Central memory CD8-positive, alpha-beta T cell (primary cell): ENCODE measurements around the gene H6PD.

Source experiments
- ATAC-seq: fragments of 150-1000 bp; cut with Tn5 transposase; replicated peaks from 2 replicates; pipeline ENCODE4 v1.10.0; 2022; ENCODE audit warnings: mild to moderate bottlenecking, moderate FRiP score, moderate number of reproducible peaks; ENCODE audit not compliant: poor library complexity, severe bottlenecking; ENCODE audit errors: extremely low read depth
- DNase-seq, 2 donors: peaks; one replicate each; pipeline ENCODE4 v3.0.0; 2021; ENCODE audit warnings: low spot score in 2 of 2
- H3K27ac Mint-ChIP-seq: one replicate; pipeline ENCODE4 v1.8.0; 2022; ENCODE audit warnings: low read depth, mild to moderate bottlenecking, moderate library complexity, mixed read lengths
- H3K27me3 Mint-ChIP-seq: one replicate; pipeline ENCODE4 v1.8.0; 2022; ENCODE audit warnings: mixed read lengths
- H3K36me3 Mint-ChIP-seq: one replicate; pipeline ENCODE4 v1.8.0; 2022; ENCODE audit warnings: mild to moderate bottlenecking, moderate library complexity, mixed read lengths; ENCODE audit not compliant: insufficient read depth
- H3K4me1 Mint-ChIP-seq: one replicate; pipeline ENCODE4 v1.8.0; 2022; ENCODE audit warnings: mixed read lengths
- H3K4me3 Mint-ChIP-seq: one replicate; pipeline ENCODE4 v1.8.0; 2022; ENCODE audit warnings: mild to moderate bottlenecking, moderate library complexity, mixed read lengths
- H3K9me3 Mint-ChIP-seq: one replicate; pipeline ENCODE4 v1.8.0; 2022; ENCODE audit warnings: mixed read lengths

Gene H6PD

GRCh38 chr1:9269721-9270120 is 35.1 kb downstream of the H6PD start:
- Mint-ChIP-seq H3K9me3 (no peaks in the 10 kb centered on the region), H3K4me3 (no peak overlapping the region), H3K27ac (no peak overlapping the region), H3K36me3 (peaks cover 5% of the 10 kb centered on the region), H3K27me3 (no peaks in the 10 kb centered on the region), H3K4me1 (peaks cover 6% of the 10 kb centered on the region)
- no peak for DNase-seq
- ATAC-seq = no peak

DNA sequence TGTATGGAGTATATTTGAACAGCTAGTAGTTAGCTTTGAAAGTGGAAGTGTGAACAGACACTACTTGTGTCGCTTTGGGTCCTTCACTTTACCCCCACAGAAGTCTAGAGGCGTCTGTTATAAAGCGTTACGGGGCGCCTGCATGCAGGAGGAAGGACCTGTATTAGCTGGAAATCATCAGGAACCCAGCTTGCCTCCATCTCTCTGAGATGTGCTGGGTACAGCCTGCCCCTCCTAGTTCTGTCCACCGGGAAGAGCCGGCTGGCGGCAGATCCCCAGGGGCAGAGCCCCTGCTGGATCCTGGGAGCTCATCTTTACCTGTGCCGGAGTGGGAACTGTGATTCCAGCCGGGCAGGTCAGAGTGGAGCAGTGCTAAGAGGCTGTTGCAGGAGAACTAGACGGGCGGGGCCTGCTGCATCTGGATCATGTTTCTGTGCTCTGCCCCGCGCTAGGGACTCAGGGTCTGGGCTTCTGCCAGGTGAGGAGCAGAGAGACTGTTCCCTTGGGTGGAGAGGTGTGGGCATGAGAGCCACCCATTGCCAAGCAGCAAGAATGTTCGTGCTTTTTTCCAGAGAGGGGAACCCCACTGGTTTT is 35.8 kb downstream of the H6PD start:
- Mint-ChIP-seq H3K36me3 (peaks cover 3% of the 10 kb centered on the region), H3K9me3 (no peaks in the 10 kb centered on the region), H3K4me1 (peaks cover 10% of the 10 kb centered on the region), H3K4me3 (no peak overlapping the region), H3K27ac (no peak overlapping the region), H3K27me3 (no peaks in the 10 kb centered on the region)
- DNase-seq (no peak), ATAC-seq (no peak)

DNA sequence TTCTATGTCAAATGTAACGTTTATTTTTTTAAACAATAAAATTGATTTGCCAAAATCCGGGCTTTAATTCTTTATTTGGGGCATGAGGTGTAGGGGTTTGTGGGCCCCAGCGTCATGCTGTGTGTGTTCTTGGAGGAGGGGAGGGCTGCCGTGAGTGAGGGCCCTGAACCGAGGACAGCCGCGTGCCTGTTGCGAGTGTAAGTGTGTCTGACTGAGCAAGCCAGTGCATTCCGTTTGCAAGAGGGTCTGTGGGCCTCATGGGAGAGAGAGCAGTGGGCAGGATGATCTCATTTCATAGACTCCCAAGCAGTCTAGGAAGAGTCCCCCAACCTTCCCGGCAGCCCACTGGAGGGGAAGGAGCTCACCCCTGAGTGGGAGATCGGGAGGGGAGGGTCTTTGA is 36.7 kb downstream of the H6PD start:
- Mint-ChIP-seq H3K4me1 (peaks cover 19% of the 10 kb centered on the region), H3K27me3 (no peaks in the 10 kb centered on the region)
- no peak for ATAC-seq

GRCh38 chr1:9271861-9272595 is 37.5 kb downstream of the H6PD start:
- Mint-ChIP-seq H3K27me3 (no peaks in the 10 kb centered on the region), H3K9me3 (no peaks in the 10 kb centered on the region), H3K4me3 (no peak overlapping the region), H3K27ac (no peak overlapping the region), H3K36me3 (no peaks in the 10 kb centered on the region), H3K4me1 (peaks cover 17% of the 10 kb centered on the region)
- DNase-seq = no peak
- ATAC-seq = no peak

More for the DNA sequence above, 36.7 kb downstream of the H6PD start:
- no peak for DNase-seq
- H3K27ac Mint-ChIP-seq = no peak overlapping the region
- no peaks in the 10 kb centered on the region for H3K9me3 Mint-ChIP-seq
- peaks cover 3% of the 10 kb centered on the region for H3K36me3 Mint-ChIP-seq
- H3K4me3 Mint-ChIP-seq = no peak overlapping the region

GRCh38 chr1:9273177-9273576 is 38.6 kb downstream of the H6PD start:
- no peaks in the 10 kb centered on the region for H3K27me3 Mint-ChIP-seq
- H3K9me3 Mint-ChIP-seq = no peaks in the 10 kb centered on the region
- ATAC-seq = no peak
- H3K27ac Mint-ChIP-seq = no peak overlapping the region
- no peak overlapping the region for H3K4me3 Mint-ChIP-seq
- no peaks in the 10 kb centered on the region for H3K36me3 Mint-ChIP-seq
- H3K4me1 Mint-ChIP-seq = peaks cover 13% of the 10 kb centered on the region
- no peak for DNase-seq

DNA sequence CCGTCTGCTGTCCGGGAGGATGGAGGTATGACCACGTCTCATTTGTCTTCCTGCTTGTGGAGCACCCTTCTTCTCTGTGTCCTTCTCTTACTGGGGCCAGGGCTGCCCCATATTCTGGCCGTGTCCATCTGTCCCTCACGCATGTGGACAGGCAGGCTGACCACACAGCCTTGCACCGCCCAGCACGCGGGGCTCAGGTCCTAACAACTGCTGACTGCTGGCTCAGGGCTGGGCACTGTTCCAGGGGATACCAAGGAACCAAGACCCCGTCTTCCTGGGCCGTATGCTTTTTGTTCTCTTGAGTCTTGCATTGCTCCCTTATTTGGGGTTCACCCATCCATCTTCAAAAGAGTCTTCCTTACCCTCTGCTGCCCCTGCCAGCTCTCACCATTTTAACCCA is 40.6 kb downstream of the H6PD start:
- Mint-ChIP-seq H3K9me3 (no peaks in the 10 kb centered on the region), H3K27me3 (peaks cover 8% of the 10 kb centered on the region), H3K36me3 (no peaks in the 10 kb centered on the region), H3K4me1 (peaks cover 18% of the 10 kb centered on the region), H3K27ac (peak overlapping the region; percentile 6), H3K4me3 (peak overlapping the region; percentile 17)
- ATAC-seq (no peak), DNase-seq (no peak)

DNA sequence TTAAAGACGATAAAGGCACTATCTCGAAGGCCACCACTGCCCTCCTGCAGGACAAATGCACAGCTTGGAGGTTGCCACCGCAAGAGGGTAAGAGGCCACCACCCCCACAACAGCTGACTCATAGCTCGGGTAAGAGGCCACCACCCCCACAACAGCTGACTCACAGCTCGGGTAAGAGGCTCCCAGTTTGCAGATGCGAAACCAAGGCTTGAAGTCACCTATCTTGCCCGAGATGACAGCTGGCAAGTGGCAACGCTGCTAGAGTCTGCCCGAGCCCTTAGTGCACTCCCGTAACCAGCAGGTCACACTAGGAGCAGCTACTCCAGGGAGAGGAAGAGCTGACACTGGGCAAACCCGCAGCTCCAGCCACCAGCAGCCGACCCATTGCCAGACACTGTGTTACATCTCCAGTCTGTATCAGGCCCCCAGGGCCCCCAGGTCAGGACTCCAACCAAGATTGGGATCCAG is 41.0 kb downstream of the H6PD start:
- peak in 1 of 2 donors; percentile 52 for DNase-seq
- Mint-ChIP-seq H3K27ac (peak overlapping the region; percentile 6), H3K27me3 (peaks cover 8% of the 10 kb centered on the region), H3K4me1 (peaks cover 22% of the 10 kb centered on the region), H3K9me3 (no peaks in the 10 kb centered on the region), H3K36me3 (no peaks in the 10 kb centered on the region), H3K4me3 (peak overlapping the region; percentile 17)
- ATAC-seq = peak; percentile 95

GRCh38 chr1:9278116-9278515 is 43.5 kb downstream of the H6PD start:
- no peak overlapping the region for H3K27ac Mint-ChIP-seq
- no peak for DNase-seq
- H3K9me3 Mint-ChIP-seq = no peaks in the 10 kb centered on the region
- peaks cover 37% of the 10 kb centered on the region for H3K4me1 Mint-ChIP-seq
- peaks cover 8% of the 10 kb centered on the region for H3K27me3 Mint-ChIP-seq
- peaks cover 2% of the 10 kb centered on the region for H3K36me3 Mint-ChIP-seq
- H3K4me3 Mint-ChIP-seq = no peak overlapping the region
- no peak for ATAC-seq

DNA sequence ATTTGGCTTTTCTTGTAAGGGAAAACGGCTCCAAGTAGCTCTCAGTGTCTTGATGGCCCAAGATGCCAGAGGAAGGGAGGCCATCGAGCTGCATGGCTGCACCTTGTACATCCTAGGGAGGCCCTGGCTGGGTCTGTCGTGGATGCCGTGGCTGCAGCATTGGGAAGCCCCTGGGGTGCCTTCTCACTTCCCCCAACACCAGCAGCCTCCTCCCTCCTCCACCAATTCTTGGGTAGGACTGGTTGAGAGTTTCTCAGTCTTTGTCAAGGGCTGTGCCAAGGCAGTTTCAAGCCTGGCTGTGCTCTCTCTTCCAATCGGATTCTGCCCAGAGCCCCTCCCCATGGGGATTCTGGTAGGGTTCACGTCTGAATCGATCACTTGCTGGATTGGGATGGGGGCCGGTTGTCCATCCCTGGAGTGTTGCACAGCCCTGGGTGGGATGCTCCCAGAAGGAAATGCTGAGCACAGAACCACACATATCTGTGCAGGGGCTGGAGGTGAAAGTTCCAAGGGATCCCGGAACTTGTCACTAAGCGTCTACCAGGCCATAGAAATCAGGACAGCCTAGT is 44.1 kb downstream of the H6PD start:
- H3K9me3 Mint-ChIP-seq = no peaks in the 10 kb centered on the region
- H3K27ac Mint-ChIP-seq = no peak overlapping the region
- peaks cover 2% of the 10 kb centered on the region for H3K36me3 Mint-ChIP-seq
- H3K4me3 Mint-ChIP-seq = no peak overlapping the region
- peaks cover 8% of the 10 kb centered on the region for H3K27me3 Mint-ChIP-seq
- peaks cover 43% of the 10 kb centered on the region for H3K4me1 Mint-ChIP-seq
- ATAC-seq (no peak), DNase-seq (no peak)

DNA sequence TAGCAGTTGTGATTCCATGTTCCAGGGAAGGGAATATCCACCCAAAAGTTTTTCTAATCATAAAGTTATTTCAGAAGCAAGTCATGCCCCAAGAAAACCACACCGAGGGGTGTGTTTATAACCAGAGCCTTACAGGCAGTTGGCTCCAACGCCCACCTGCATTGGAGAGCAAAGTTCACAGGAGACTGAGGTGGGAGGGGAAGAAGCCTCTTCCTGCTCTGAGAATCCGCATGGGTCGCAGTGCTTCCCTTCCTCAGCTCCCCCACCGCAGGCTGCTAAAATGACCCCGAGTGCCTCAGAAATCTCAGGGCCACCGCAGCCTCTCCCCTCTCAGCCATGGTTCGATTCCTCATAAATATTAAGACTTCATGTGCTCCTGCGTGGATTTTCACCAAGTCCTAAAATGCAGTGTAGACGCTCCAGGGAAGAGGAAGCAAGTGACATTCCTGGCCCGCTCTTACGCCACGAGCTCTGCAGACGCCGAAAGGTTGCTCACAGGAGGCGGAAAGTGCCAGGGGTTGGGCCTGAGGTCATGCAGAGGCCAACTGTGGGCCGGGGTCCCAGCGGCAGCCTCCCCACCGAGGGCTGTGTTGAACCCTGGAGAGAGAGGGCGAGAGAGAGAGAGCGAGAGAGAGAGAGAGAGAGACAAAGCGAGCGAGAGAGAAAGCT is 44.7 kb downstream of the H6PD start:
- no peak overlapping the region for H3K27ac Mint-ChIP-seq
- no peaks in the 10 kb centered on the region for H3K9me3 Mint-ChIP-seq
- no peak overlapping the region for H3K4me3 Mint-ChIP-seq
- DNase-seq (no peak), ATAC-seq (no peak)
- H3K36me3 Mint-ChIP-seq = peaks cover 2% of the 10 kb centered on the region
- H3K4me1 Mint-ChIP-seq = peaks cover 49% of the 10 kb centered on the region
- H3K27me3 Mint-ChIP-seq = peaks cover 8% of the 10 kb centered on the region

GRCh38 chr1:9280015-9280860 is 45.7 kb downstream of the H6PD start:
- H3K4me1 Mint-ChIP-seq = peaks cover 54% of the 10 kb centered on the region
- ATAC-seq (no peak), DNase-seq (no peak)
- H3K36me3 Mint-ChIP-seq = peaks cover 2% of the 10 kb centered on the region
- peaks cover 8% of the 10 kb centered on the region for H3K27me3 Mint-ChIP-seq
- H3K9me3 Mint-ChIP-seq = no peaks in the 10 kb centered on the region
- peak overlapping the region; percentile 68 for H3K4me3 Mint-ChIP-seq
- peak overlapping the region; percentile 65 for H3K27ac Mint-ChIP-seq
